Measurements from ENCODE around the gene WWOX.
"Not testable (repeated sequence)": the region's sequence is repeated elsewhere in the genome, so short reads cannot be mapped to it uniquely, and the experiment has no call there.

Gene WWOX

DNA sequence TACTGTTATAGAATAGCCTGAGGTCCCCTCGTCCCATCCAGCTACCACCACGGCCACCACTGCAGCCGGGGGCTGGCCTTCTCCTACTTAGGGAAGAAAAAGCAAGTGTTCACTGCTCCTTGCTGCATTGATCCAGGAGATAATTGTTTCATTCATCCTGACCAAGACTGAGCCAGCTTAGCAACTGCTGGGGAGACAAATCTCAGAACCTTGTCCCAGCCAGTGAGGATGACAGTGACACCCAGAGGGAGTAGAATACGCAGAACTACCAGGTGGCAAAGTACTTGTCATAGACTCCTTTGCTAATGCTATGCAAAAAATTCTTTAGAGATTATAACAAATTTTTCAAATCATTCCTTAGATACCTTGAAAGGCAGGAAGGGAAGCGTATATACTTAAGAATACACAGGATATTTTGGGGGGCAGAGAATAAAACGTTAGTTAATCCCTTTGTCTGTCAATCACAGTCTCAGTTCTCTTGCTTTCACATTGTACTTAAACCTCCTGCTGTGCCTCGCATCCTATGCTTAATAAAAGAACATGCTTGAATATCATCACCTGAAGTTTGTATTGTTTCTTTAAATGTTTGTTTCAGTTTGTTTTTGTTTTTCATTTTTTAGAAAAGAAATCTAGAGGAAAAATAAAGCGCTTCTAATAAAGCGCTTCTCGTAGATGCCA, 1112.8 kb downstream of the WWOX start:
- DNase-seq (ENCODE audit: low read depth in 1 of 2, low spot score in 1 of 2), result no peak

DNA sequence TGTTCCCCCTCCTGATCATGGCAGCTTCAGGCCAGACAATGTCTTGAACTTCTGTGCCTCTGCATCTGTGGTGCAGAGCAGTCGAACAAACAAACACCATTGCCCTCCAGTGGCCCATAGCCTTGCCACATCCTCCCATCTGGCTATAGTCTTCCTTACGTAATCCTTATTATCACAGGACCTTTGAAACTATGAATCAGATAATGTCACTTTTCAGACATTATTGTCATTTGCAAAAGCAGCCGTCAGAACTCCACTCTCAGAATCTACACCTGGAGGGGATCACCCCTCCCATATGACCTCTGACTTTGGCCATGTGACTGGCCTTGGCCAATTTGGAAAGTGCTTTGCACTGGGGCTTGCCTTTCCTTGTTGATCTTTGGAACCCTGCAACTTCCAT, 1113.8 kb downstream of the WWOX start:
- DNase-seq (ENCODE audit: low read depth in 1 of 2, low spot score in 1 of 2), result no peak

DNA sequence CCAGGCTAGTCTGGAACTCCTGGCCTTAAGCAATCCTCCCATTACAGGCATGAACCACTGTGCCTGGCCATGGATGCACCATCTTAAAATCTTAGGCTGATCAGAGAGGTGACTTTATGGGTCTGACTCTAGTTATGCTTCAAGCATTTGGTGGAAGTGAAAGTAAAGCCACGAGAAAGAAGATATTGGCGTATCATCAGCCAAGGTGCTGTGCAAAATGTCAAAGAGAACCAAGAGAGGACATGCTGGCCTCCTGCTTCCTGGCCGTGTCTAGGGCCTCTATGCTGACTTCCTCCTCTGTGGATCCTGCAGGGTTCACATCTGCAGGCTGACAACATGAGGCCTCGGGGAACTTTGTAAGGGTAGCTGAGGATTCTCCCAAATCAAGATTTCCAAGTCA, 1115.8 kb downstream of the WWOX start:
- no peak for DNase-seq (ENCODE audit: low read depth in 1 of 2, low spot score in 1 of 2)

DNA sequence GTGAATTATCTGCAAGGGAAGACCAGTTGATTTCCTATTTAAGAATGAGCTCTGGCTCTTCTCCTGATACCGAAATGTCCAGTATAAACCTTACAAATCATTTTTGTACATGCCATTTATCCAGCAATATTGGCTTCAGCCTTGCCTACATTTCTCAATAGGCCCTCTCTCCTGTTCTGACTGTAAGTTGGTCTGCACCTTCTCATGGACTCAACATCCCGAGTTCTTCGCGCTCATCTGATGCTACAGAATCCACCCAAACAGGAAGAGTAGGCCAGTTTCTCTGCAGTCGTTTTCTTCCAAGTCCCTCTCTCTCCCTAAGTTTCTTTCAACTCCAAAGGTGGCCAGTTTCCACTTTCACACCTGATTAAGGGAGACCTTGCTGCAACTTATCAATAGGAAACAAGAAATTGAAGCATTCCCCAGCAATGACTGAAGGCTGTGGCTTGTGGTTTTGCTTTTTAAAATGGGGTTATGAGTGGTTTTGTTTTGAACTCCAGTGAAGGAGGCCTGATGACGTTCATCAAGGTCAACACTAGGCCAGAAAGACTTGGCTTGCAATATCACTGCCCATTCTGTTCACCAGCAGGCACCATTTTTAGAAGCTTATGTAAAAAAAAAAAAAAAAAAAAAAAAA, 1118.0 kb downstream of the WWOX start:
- no peak for DNase-seq (ENCODE audit: low read depth in 1 of 2, low spot score in 1 of 2)

DNA sequence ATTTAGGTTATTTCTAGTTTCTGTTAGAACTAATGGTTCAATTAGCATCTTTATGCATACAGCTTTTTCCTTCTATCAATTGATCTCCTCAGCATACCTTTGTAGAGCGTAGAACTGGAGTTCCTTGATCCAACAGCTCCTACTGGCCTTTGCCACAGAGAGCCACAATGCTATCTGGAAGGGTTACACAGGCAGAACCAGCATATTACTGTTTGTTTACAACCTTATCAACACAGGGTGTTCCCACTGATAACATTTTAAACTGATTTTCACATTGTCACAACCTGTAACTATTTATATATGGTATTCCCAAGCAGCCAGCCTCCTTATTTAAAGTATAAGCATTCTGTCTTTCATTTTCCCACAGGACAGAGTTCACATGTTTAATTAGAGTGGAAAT, 1118.9 kb downstream of the WWOX start:
- no peak for DNase-seq (ENCODE audit: low read depth in 1 of 2, low spot score in 1 of 2)

DNA sequence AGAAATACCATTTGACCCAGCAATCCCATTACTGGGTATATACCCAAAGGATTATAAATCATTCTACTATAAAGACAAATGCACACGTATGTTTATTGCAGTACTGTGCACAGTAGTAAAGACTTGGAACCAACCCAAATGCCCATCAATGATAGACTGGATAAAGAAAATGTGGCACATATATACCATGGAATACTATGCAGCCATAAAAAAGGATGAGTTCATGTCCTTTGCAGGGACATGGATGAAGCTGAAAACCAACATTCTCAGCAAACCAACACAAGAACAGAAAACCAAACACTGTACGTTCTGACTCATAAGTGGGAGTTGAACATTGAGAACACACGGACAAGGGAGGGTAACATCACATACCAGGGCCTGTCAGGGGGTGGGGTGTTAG, 1126.5 kb downstream of the WWOX start:
- DNase-seq (ENCODE audit: low read depth in 1 of 2, low spot score in 1 of 2), result not testable (repeated sequence)

DNA sequence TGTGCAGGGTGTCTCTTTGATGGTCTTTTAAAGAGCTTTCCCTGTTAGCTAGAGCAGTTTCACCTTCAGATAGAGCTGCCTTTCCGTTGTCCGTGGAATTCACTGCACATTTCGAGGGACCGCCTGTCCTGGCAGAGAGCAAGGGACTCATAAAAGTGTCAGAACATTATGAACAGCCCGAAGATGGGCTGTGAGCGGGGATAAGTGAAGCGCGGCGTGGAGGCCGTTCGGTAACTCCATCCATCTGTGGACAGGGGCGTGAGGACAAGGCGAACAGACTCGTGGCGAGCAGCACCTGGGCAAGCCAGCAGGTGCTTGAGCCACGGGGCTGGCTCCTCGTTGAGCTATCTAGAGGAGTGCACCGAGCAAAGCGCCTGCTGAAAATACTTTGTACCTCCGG, 1129.9 kb downstream of the WWOX start:
- no peak for DNase-seq (ENCODE audit: low read depth in 1 of 2, low spot score in 1 of 2)

DNA sequence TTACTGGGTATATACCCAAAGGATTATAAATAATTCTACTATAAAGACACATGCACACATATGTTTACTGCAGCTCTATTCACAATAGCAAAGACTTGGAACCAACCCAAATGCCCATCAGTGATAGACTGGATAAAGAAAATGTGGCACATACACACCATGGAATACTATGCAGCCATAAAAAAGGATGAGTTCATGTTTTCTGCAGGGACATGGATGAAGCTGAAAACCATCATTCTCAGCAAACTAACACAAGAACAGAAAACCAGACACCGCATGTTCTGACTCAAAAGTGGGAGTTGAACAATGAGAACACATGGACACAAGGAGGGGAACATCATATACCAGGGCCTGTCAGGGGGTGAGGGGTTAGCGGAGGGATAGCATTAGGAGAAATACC, 1146.2 kb downstream of the WWOX start:
- not testable (repeated sequence) for DNase-seq (ENCODE audit: low read depth in 1 of 2, low spot score in 1 of 2)

DNA sequence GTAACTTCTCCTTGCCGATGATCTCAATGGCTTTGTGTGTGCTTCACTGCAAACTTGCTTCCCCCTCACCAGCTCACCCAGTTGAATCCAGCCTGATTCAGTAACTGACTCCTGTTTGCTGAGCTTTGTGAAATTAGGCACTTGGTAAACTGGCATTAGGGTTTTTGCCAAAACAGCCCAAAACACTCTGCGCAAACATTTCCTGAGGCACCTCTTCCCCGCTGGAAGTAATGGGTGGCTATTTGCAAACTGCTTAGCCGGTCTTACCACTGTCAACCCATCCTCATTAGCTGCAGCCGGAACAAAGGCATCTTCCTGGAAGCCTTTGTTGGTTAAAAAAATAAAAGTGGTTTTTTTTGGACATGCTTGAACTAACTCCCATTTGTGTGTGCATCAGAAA, 1147.9 kb downstream of the WWOX start:
- DNase-seq (ENCODE audit: low read depth in 1 of 2, low spot score in 1 of 2), result no peak

DNA sequence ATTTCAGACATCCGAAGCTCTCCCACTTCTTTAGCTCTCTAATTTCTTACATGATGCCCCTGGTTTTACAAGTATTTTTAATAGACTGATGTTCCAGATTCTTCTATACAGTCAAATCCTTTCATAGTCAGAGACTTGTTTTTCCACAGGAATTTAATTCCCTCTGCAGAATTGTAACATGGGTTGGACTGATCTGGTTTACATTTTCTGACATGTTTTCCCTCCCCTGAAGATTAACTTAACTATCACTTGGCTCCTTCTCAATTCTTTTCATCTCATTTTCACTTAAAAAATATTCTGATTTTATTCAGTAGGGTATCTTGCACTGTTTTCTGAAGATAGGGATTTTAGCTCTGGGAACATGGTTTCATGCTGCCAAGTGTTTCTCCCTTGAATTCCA, 1148.9 kb downstream of the WWOX start:
- DNase-seq (ENCODE audit: low read depth in 1 of 2, low spot score in 1 of 2), result no peak

DNA sequence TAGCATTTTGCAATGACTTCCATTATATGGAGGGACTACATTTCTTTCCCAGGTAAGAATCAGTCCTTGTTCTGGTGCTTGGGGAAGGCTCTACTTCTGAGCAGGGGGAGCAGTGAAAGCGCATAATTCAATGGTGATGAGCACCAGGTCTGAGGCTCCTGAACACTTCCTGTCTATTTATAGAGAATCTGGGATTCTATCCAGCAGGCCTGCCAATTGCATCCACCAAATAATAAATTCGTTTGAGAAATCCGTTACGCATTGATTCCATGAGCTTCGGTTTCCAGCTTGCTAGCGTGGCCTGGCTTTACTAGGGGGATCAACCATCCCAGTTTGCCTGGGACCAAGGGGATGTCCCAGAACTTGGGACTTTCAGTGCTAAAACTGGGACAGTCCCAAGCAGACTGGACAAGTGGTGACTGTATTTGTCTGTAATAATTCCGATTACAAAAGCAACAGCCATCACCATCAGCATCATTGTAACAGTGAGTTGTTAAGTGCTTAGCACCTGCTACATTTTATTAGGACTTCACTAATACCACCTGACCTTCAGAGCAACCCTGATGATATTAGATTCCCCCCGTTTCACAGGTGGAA, 1151.1 kb downstream of the WWOX start:
- no peak for DNase-seq (ENCODE audit: low read depth in 1 of 2, low spot score in 1 of 2)

DNA sequence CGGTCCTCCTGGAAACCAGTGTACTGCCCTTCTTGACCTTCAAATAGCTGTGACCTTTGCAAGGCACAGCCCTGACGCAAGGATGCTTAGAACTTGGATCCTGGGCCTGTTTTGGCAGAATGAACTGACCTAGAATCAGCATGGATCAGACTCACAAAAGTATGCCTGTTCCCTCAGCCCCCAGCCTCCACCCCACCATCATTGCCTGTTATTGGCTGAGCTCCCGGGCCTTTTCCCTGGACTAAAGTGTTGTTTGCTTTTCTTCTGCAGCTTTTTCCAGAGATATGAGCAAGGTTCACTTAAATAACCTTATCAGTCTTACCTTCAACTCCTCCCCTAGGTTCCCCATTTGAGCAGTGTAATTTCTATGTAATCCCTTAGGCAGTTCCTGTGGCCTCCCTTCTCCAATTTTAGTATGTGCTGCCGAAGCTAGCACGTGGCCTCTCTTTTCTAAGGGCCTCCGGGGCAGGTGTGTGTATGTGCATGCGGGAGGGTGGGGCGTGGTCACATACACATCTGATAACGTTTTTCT, 1153.7 kb downstream of the WWOX start:
- no peak for DNase-seq (ENCODE audit: low read depth in 1 of 2, low spot score in 1 of 2)

DNA sequence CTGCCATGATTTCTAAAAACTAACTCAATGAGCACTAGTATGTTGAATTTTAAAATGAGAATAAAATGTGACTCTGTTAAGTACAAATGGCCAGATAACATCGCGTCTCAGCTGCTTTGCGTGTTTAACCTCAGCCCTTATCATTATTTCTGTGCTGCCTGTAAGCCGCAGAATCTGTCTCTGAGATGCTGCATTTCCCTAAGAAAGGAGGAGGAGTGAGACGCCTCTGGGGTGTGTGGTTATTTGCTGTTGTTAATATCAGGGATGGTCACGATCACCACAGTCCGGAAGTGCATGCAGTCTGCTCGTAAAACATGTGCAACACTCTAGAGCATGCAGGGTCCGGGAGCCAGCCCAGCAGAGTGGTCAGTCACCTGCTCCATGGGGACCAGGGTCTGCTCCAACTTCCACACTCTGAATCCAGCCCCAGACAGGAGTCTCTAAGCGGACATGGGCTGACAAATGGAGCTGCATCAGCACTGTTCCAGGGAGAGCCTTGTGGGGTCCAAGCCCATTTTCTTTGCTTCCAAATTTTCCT, 1158.6 kb downstream of the WWOX start:
- DNase-seq (ENCODE audit: low read depth in 1 of 2, low spot score in 1 of 2), result no peak

DNA sequence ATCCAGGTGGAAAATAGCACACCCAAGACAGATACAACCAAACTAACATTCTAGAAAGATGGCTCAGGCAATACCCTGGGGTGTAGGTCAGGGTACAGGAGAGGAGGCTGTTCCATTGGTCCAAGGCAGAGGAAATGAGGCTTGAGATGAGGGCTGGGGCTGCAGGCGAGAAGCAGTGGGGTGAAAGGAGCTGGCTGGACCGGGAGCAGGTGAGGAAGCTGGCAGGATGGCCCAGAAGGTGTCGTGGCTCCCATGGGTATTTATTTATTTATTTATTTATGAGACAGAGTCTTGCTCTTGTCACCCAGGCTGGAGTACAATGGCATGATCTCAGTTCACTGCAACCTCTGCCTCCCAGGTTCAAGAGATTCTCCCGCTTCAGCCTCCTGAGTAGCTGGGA, 1161.4 kb downstream of the WWOX start:
- DNase-seq (ENCODE audit: low read depth in 1 of 2, low spot score in 1 of 2), result not testable (repeated sequence)

DNA sequence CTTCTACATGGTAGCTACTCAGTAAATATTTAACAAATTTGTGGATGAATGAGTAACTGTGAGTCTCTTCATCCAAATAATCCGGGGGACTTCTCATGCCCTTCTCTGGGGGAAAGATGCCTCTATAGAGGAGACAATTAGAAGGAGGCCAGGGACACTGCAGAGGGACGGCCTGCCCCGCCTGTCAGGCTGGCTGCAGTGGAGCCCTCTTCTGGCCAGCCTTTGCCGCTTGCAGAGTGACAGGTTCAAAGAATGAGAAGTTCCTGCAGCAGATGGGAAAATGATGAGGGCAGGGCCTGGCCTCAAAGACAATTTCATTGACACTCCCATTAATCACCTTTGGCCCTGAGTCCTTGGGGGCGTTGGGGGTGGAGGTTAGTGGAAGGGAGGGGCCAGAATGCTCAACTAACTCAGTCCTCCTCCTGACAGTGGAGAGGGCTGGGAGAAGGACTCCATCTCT, 1162.1 kb downstream of the WWOX start:
- DNase-seq (ENCODE audit: low read depth in 1 of 2, low spot score in 1 of 2), result no peak

DNA sequence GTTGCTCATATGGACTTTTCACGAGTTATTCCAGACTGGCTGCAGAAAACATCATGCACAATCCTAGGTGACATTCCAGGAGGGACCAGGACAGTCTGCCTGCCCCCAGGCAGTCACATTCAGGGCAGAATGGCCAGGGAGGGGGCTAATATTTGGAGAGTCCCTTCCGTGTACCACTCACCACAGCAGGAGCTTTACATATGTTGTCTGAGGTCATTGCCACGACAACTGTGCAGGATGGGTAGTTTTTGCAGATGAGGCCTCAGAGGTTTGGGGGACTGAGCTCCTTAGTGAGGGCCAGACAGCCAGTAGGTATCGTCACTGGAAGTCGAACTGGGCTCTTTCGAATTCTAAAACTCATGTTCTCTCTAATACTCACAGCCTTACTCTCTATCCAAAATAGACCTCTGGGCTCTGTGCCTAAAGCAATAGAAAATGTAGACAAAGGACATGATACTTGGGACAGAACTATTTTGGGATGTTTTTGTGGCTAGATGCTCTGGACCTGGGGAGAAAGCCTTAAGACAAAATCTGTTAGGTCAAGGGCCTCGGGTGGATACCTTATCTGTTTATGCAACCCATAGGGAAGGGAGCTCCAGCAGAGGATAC, 1162.6 kb downstream of the WWOX start:
- no peak for DNase-seq (ENCODE audit: low read depth in 1 of 2, low spot score in 1 of 2)

Data from activated CD4-positive, alpha-beta T cell treated with anti-CD3 and anti-CD28 coated beads, Interleukin-2, amount 50 U/mL, for 24 hours (primary cell).